ENCODE data around the gene CFAP141. TPM values are rescaled to one million over a fixed set of nuclear protein-coding genes. Genes with fewer than 3 reads are reported as not detected.

The CFAP141 gene
- total RNA-seq, 1 donor from 2014 or later: not detected

Small RNA genes within 50 kb of the gene (microRNA-seq; reads per million reads assigned to microRNA genes)
- gene MIR190B: 5.1 reads per million, percentile 11 among the genes with 10 or more reads in this experiment

Other genes with a start within 250 kb of the CFAP141 start
- 58.1 TPM for gene CRTC2, start 247.7 kb downstream of the CFAP141 start, total RNA-seq
- 73.9 TPM for gene SLC39A1, start 242.8 kb downstream of the CFAP141 start, total RNA-seq
- 11.8 TPM for gene CREB3L4, start 238.4 kb downstream of the CFAP141 start, total RNA-seq
- gene JTB, start 228.7 kb downstream of the CFAP141 start, total RNA-seq: 72.8 TPM
- gene RAB13, start 220.0 kb downstream of the CFAP141 start, total RNA-seq: 90.1 TPM
- 1,621 TPM for gene RPS27, start 215.6 kb downstream of the CFAP141 start, total RNA-seq
- 0.18 TPM for gene NUP210L, start 51.3 kb downstream of the CFAP141 start, total RNA-seq
- 229 TPM for gene TPM3, start 14.2 kb downstream of the CFAP141 start, total RNA-seq
- gene UBAP2L, start 14.6 kb upstream of the CFAP141 start, total RNA-seq: 142 TPM
- gene HAX1, start 66.3 kb upstream of the CFAP141 start, total RNA-seq: 59.9 TPM
- not detected for gene AQP10, start 114.8 kb upstream of the CFAP141 start, total RNA-seq
- gene ATP8B2, start 119.2 kb upstream of the CFAP141 start, total RNA-seq: 78.3 TPM
- 26.6 TPM for gene IL6R, start 199.0 kb upstream of the CFAP141 start, total RNA-seq

Measured in sciatic nerve (tissue), 1 donor.